Superior temporal gyrus (tissue), 1 donor: Measurements from ENCODE around the gene COX19.
A peak's percentile ranks its signal among the peaks of the same experiment; 100 is the strongest.
"Not testable (repeated sequence)": the region's sequence is repeated elsewhere in the genome, so short reads cannot be mapped to it uniquely, and the experiment has no call there.

ENCODE experiments used
- DNase-seq: peaks from one replicate; pipeline ENCODE4 v3.0.0-alpha.2; 2016; ENCODE audit errors: extremely low spot score

COX19 gene

GRCh38 chr7:1010226-1010625, 34.9 kb upstream of the COX19 start:
- no peak for DNase-seq

GRCh38 chr7:1009747-1010146, 34.4 kb upstream of the COX19 start:
- DNase-seq, result no peak

GRCh38 chr7:1008733-1009363, 33.5 kb upstream of the COX19 start:
- no peak for DNase-seq

- DNase-seq, result no peak
Measured at GRCh38 chr7:1007901-1008300, 32.6 kb upstream of the COX19 start.

- DNase-seq, result no peak
Measured at GRCh38 chr7:1005303-1005702, 30.0 kb upstream of the COX19 start.

- no peak for DNase-seq
Measured at GRCh38 chr7:1004018-1004852, 28.9 kb upstream of the COX19 start.

GRCh38 chr7:1002445-1002844, 27.1 kb upstream of the COX19 start:
- DNase-seq, result not testable (repeated sequence)

GRCh38 chr7:1002026-1002425, 26.7 kb upstream of the COX19 start:
- not testable (repeated sequence) for DNase-seq

GRCh38 chr7:1001069-1001770, 25.9 kb upstream of the COX19 start:
- not testable (repeated sequence) for DNase-seq

GRCh38 chr7:999941-1000935, 24.9 kb upstream of the COX19 start:
- DNase-seq, result no peak

- DNase-seq, result no peak
Measured at GRCh38 chr7:999149-999879, 24.0 kb upstream of the COX19 start.

- DNase-seq, result no peak
Measured at GRCh38 chr7:997404-998395, 22.4 kb upstream of the COX19 start.

GRCh38 chr7:996079-996872, 20.9 kb upstream of the COX19 start:
- DNase-seq, result no peak

- DNase-seq, result no peak
Measured at GRCh38 chr7:995571-995970, 20.2 kb upstream of the COX19 start.

GRCh38 chr7:994592-995308, 19.4 kb upstream of the COX19 start:
- DNase-seq, result no peak

GRCh38 chr7:992709-993607, 17.6 kb upstream of the COX19 start:
- peak; percentile 95 for DNase-seq
